T-cell (primary cell): ENCODE measurements around the gene ITFG2. TPM values are rescaled to one million over a fixed set of nuclear protein-coding genes. Genes with fewer than 3 reads are reported as not detected.

Experiments
- ATAC-seq, 4 experiments: fragments of 200-7000 bp in 3 of 4; fragments of 150-1000 bp in 1 of 4; cut with Tn5 transposase; replicated peaks in 1 of 4; 1 replicate in 3 of 4; 2 replicates in 1 of 4; pipeline ENCODE4 v1.10.0; 2021; ENCODE audit warnings: moderate library complexity in 3 of 4, mild to moderate bottlenecking in 2 of 4, moderate number of reproducible peaks in 1 of 4
- CTCF ChIA-PET, 2 donors: fragments of 300-600 bp; sonication (Branson Sonifier 250); formaldehyde crosslinking; loops; one replicate each; lab custom pipeline; 2022; ENCODE audit warnings: antibody characterized with exemption in 2 of 2; lab: Charles Lee
- POLR2A ChIA-PET, 2 donors: fragments of 300-600 bp; sonication (Branson Sonifier 250); formaldehyde crosslinking; loops; one replicate each; lab custom pipeline; 2022; ENCODE audit warnings: antibody characterized with exemption in 2 of 2; lab: Charles Lee
- DNase-seq, 35 experiments: peaks; one replicate each; pipeline versions ENCODE4 v3.0.0 to v3.0.0-alpha.2; 2013 to 2023
- H3K27ac ChIP-seq: one replicate; pipeline ENCODE4 v1.5.1; 2013; ENCODE audit warnings: low read length
- H3K27me3 ChIP-seq, 2 experiments: replicated peaks in 1 of 2; 1 replicate in 1 of 2; 2 replicates in 1 of 2; pipeline versions ENCODE4 v1.6.1 to v1.7.0; 2013; ENCODE audit warnings: low read length in 1 of 2, mixed read lengths in 1 of 2; ENCODE audit not compliant: control insufficient read depth in 2 of 2, insufficient read depth in 2 of 2; ENCODE audit errors: extremely low read depth in 1 of 2
- H3K36me3 ChIP-seq, 2 donors: 1 replicate in 1 of 2; 2 replicates in 1 of 2; pipeline versions ENCODE4 v1.6.1 to v1.7.0; 2013; ENCODE audit warnings: low read length in 1 of 2; ENCODE audit not compliant: control insufficient read depth in 2 of 2, insufficient read depth in 1 of 2; ENCODE audit errors: extremely low read depth in 1 of 2
- H3K4me1 ChIP-seq, 2 experiments: 1 replicate in 1 of 2; 2 replicates in 1 of 2; pipeline versions ENCODE4 v1.6.1 to v1.7.0; 2013; ENCODE audit warnings: low read length in 2 of 2, mixed read lengths in 1 of 2; ENCODE audit not compliant: insufficient read depth in 2 of 2, control insufficient read depth in 1 of 2; ENCODE audit errors: extremely low read depth in 1 of 2
- H3K4me3 ChIP-seq, 2 donors: 1 replicate in 1 of 2; 2 replicates in 1 of 2; pipeline versions ENCODE4 v1.5.1 to v1.7.0; 2013; ENCODE audit warnings: mild to moderate bottlenecking in 2 of 2, low read length in 1 of 2, moderate library complexity in 1 of 2; ENCODE audit not compliant: control insufficient read depth in 1 of 2; ENCODE audit errors: extremely low read depth in 1 of 2
- H3K9me3 ChIP-seq: 2 replicates; pipeline ENCODE4 v1.7.0; 2013
- H3K27ac Mint-ChIP-seq, 2 donors: one replicate each; pipeline ENCODE4 v1.8.0; 2020 to 2021; ENCODE audit warnings: mild to moderate bottlenecking in 2 of 2, mixed read lengths in 2 of 2
- H3K27me3 Mint-ChIP-seq, 2 donors: one replicate each; pipeline ENCODE4 v1.8.0; 2021 to 2022; ENCODE audit warnings: mixed read lengths in 2 of 2
- H3K36me3 Mint-ChIP-seq: one replicate; pipeline ENCODE4 v1.8.0; 2021; ENCODE audit warnings: mixed read lengths
- H3K4me1 Mint-ChIP-seq, 3 donors: one replicate each; pipeline ENCODE4 v1.8.0; 2020 to 2022; ENCODE audit warnings: mixed read lengths in 3 of 3, mild to moderate bottlenecking in 1 of 3
- H3K4me3 Mint-ChIP-seq, 3 donors: one replicate each; pipeline ENCODE4 v1.8.0; 2020 to 2022; ENCODE audit warnings: mild to moderate bottlenecking in 3 of 3, mixed read lengths in 3 of 3, moderate library complexity in 3 of 3
- H3K9me3 Mint-ChIP-seq, 3 donors: one replicate each; pipeline ENCODE4 v1.8.0; 2020 to 2022; ENCODE audit warnings: mixed read lengths in 3 of 3
- WGBS: methylation state at CpG from one replicate; pipeline ENCODE4 v1.1.5; 2013; ENCODE audit warnings: missing lambda C conversion rate; ENCODE audit not compliant: insufficient coverage; 5-methylcytosine and 5-hydroxymethylcytosine counted together
- total RNA-seq, 35 experiments: library from RNA in 6 of 35; stranded (reverse) in 6 of 35; fragments of 120-200 nt in 1 of 35; gene quantifications; one replicate each; pipeline versions ENCODE4 v1.2.1 to v1.2.4 and lab custom pipeline; 2013 to 2026

The ITFG2 gene
- total RNA-seq = 100 to 1,000 TPM in 2 of 5 donors, 10 to 100 TPM in 3; 84.5 to 111 (median 93.4) TPM
- total RNA-seq (2013) = 61.6 TPM
- 21.7 to 92.3 (median 48.8) reads per million in 29 experiments for total RNA-seq (lab: John Stamatoyannopoulos, UW)

- ATAC-seq (peak; percentile 94 to 96 (median 96)), DNase-seq (peak; percentile 90 to 99 (median 97))
- Mint-ChIP-seq H3K27me3 (no peaks in the 10 kb centered on the region), H3K4me1 (peaks cover 41 to 44% (median 43%) of the 10 kb centered on the region in 3 donors), H3K9me3 (no peaks in the 10 kb centered on the region), H3K36me3 (peaks cover 5% of the 10 kb centered on the region), H3K27ac (peak within 1 kb of the TSS; percentile 99 to 100), H3K4me3 (peak within 1 kb of the TSS; percentile 97 to 100 (median 99))
- CTCF ChIA-PET = interaction anchor here (0.6 to 2.0 kb wide), 5 partner anchors 77 to 939 kb away, joined by 3 to 8 read pairs (median 3); no protein-coding TSS in a partner anchor
- H3K4me1 ChIP-seq = peaks cover 16 to 34% of the 10 kb centered on the region in 2 experiments
- H3K9me3 ChIP-seq = no peaks in the 10 kb centered on the region
- peaks cover 0 to 14% of the 10 kb centered on the region in 2 donors for H3K36me3 ChIP-seq
- no peaks in the 10 kb centered on the region for H3K27me3 ChIP-seq
- POLR2A ChIA-PET = interaction anchor here in 1 of 2 donors (0.6 kb wide), 1 partner anchor 121 kb away, joined by 6 read pairs; no protein-coding TSS in a partner anchor
- H3K4me3 ChIP-seq = peak within 1 kb of the TSS; percentile 79 to 82
- under 1% methylated on average over 35 of the region's 48 CpGs for WGBS
- H3K27ac ChIP-seq = peak within 1 kb of the TSS; percentile 84
These were observed at the start of gene ITFG2 for GRCh38 chr12:2812290-2813213. TSS of gene ITFG2 (plus strand) at chr12:2812668. CDS start at chr12:2812761, 93 bp downstream.

- H3K4me3 ChIP-seq = no peak overlapping the region
- no peaks in the 10 kb centered on the region for H3K9me3 ChIP-seq
- H3K36me3 ChIP-seq = no peaks in the 10 kb centered on the region
- POLR2A ChIA-PET = no interaction called here
- no peaks in the 10 kb centered on the region for H3K4me1 ChIP-seq
- DNase-seq (no peak), ATAC-seq (no peak)
- Mint-ChIP-seq H3K27me3 (peaks cover 0 to 2% of the 10 kb centered on the region in 2 donors), H3K36me3 (peaks cover 5% of the 10 kb centered on the region), H3K4me3 (no peak overlapping the region), H3K27ac (no peak overlapping the region), H3K4me1 (peaks cover 0 to 4% (median 0%) of the 10 kb centered on the region in 3 donors), H3K9me3 (no peaks in the 10 kb centered on the region)
- H3K27ac ChIP-seq = no peak overlapping the region
- peaks cover 0 to 9% of the 10 kb centered on the region in 2 experiments for H3K27me3 ChIP-seq
- CTCF ChIA-PET = no interaction called here
These were observed 48.1 kb upstream of the ITFG2 start for GRCh38 chr12:2764398-2764797.

- H3K4me3 ChIP-seq = no peak overlapping the region
- H3K9me3 Mint-ChIP-seq = no peaks in the 10 kb centered on the region
- WGBS = 63% methylated on average over 2 of the region's 4 CpGs
- CTCF ChIA-PET = no interaction called here
- no peaks in the 10 kb centered on the region for H3K4me1 ChIP-seq
- H3K9me3 ChIP-seq = no peaks in the 10 kb centered on the region
- POLR2A ChIA-PET = no interaction called here
- DNase-seq (no peak), ATAC-seq (no peak)
- H3K36me3 Mint-ChIP-seq = peaks cover 5% of the 10 kb centered on the region
- peaks cover 0 to 5% of the 10 kb centered on the region in 2 experiments for H3K27me3 ChIP-seq
- no peak overlapping the region for H3K27ac Mint-ChIP-seq
- H3K4me3 Mint-ChIP-seq = no peak overlapping the region
- H3K27ac ChIP-seq = no peak overlapping the region
- no peaks in the 10 kb centered on the region for H3K36me3 ChIP-seq
- H3K4me1 Mint-ChIP-seq = peaks cover 0 to 4% (median 0%) of the 10 kb centered on the region in 3 donors
- peaks cover 0 to 2% of the 10 kb centered on the region in 2 donors for H3K27me3 Mint-ChIP-seq
These were observed 47.4 kb upstream of the ITFG2 start for GRCh38 chr12:2765052-2765451.

GRCh38 chr12:2765608-2766007 is 46.9 kb upstream of the ITFG2 start:
- Mint-ChIP-seq H3K36me3 (peaks cover 5% of the 10 kb centered on the region), H3K27ac (no peak overlapping the region), H3K4me3 (no peak overlapping the region), H3K27me3 (no peaks in the 10 kb centered on the region), H3K4me1 (peaks cover 0 to 4% (median 0%) of the 10 kb centered on the region in 3 donors), H3K9me3 (no peaks in the 10 kb centered on the region)
- POLR2A ChIA-PET = no interaction called here
- no peak for DNase-seq
- Histone ChIP-seq H3K36me3 (no peaks in the 10 kb centered on the region), H3K4me1 (no peaks in the 10 kb centered on the region), H3K4me3 (no peak overlapping the region), H3K27ac (no peak overlapping the region), H3K9me3 (no peaks in the 10 kb centered on the region), H3K27me3 (no peaks in the 10 kb centered on the region)
- CTCF ChIA-PET = no interaction called here
- no peak for ATAC-seq
- 96% methylated on average over 3 of the region's 6 CpGs for WGBS

- Histone ChIP-seq H3K27me3 (no peaks in the 10 kb centered on the region), H3K4me1 (no peaks in the 10 kb centered on the region), H3K4me3 (no peak overlapping the region), H3K9me3 (no peaks in the 10 kb centered on the region), H3K27ac (no peak overlapping the region), H3K36me3 (no peaks in the 10 kb centered on the region)
- 44% methylated on average over 2 of the region's 10 CpGs for WGBS
- CTCF ChIA-PET = no interaction called here
- Mint-ChIP-seq H3K27me3 (no peaks in the 10 kb centered on the region), H3K4me3 (no peak overlapping the region), H3K4me1 (peaks cover 0 to 4% (median 0%) of the 10 kb centered on the region in 3 donors), H3K27ac (no peak overlapping the region), H3K36me3 (no peaks in the 10 kb centered on the region), H3K9me3 (no peaks in the 10 kb centered on the region)
- ATAC-seq (no peak), DNase-seq (no peak)
- POLR2A ChIA-PET = no interaction called here
These were observed 44.1 kb upstream of the ITFG2 start for GRCh38 chr12:2768224-2768961.
